Hepatocyte (in vitro differentiated cells): ENCODE results near the gene EXOC6. TPM values are rescaled to one million over a fixed set of nuclear protein-coding genes. Genes with fewer than 3 reads are reported as not detected.
A peak's percentile ranks its signal among the peaks of the same experiment; 100 is the strongest.

Experiments used
- DNase-seq: peaks from one replicate; pipeline ENCODE4 v3.0.0-alpha.2; 2016; ENCODE audit warnings: low spot score
- H2AFZ ChIP-seq: fragments of 200-600 bp; sonication (generic); 2 replicates; pipeline ENCODE4 v1.6.0; 2016; ENCODE audit warnings: antibody characterized with exemption, mild to moderate bottlenecking
- H3K27ac ChIP-seq: fragments of 200-600 bp; sonication (generic); 2 replicates; pipeline ENCODE4 v1.5.1; 2016; ENCODE audit warnings: mild to moderate bottlenecking
- H3K27me3 ChIP-seq: fragments of 200-600 bp; sonication (generic); 2 replicates; pipeline ENCODE4 v1.6.1; 2016
- H3K36me3 ChIP-seq: fragments of 200-600 bp; sonication (generic); replicated peaks from 2 replicates; pipeline ENCODE4 v1.5.1; 2016; ENCODE audit warnings: low read depth; ENCODE audit not compliant: insufficient read depth
- H3K4me1 ChIP-seq: fragments of 200-600 bp; sonication (generic); 2 replicates; pipeline ENCODE4 v1.5.1; 2016; ENCODE audit warnings: mild to moderate bottlenecking, moderate library complexity; ENCODE audit not compliant: insufficient read depth
- H3K4me2 ChIP-seq: fragments of 200-600 bp; sonication (generic); 2 replicates; pipeline ENCODE4 v1.6.0; 2016
- H3K4me3 ChIP-seq: fragments of 200-600 bp; sonication (generic); 2 replicates; pipeline ENCODE4 v1.5.1; 2016; ENCODE audit warnings: mild to moderate bottlenecking
- H3K79me2 ChIP-seq: fragments of 200-600 bp; sonication (generic); 2 replicates; pipeline ENCODE4 v1.6.0; 2017; ENCODE audit warnings: mild to moderate bottlenecking
- H3K9me2 ChIP-seq: fragments of 200-600 bp; sonication (generic); replicated peaks from 2 replicates; pipeline ENCODE4 v1.6.0; 2017; ENCODE audit warnings: mild to moderate bottlenecking; ENCODE audit not compliant: insufficient read depth
- H3K9me3 ChIP-seq: fragments of 200-600 bp; sonication (generic); 2 replicates; pipeline ENCODE4 v1.5.1; 2016; ENCODE audit warnings: low read depth, mild to moderate bottlenecking
- H4K20me1 ChIP-seq: fragments of 200-600 bp; sonication (generic); 2 replicates; pipeline ENCODE4 v1.6.0; 2016; ENCODE audit warnings: mild to moderate bottlenecking; ENCODE audit not compliant: insufficient read depth, poor library complexity, severe bottlenecking
- CTCF ChIP-seq: fragments of 200-600 bp; sonication (generic); IDR thresholded peaks from 2 replicates; pipeline ENCODE4 v1.5.1; 2016; ENCODE audit warnings: antibody characterized with exemption, mild to moderate bottlenecking; ENCODE audit not compliant: poor library complexity
- EZH2 ChIP-seq: fragments of 200-600 bp; sonication (generic); IDR thresholded peaks from 2 replicates; pipeline ENCODE4 v1.6.1; 2016; ENCODE audit warnings: antibody characterized with exemption, mild to moderate bottlenecking, borderline replicate concordance
- EZH2phosphoT487 ChIP-seq: fragments of 200-600 bp; sonication (generic); IDR thresholded peaks from one replicate; pipeline ENCODE4 v1.6.1; 2018; ENCODE audit warnings: antibody characterized with exemption, mild to moderate bottlenecking, low read depth, moderate library complexity; ENCODE audit not compliant: unreplicated experiment, severe bottlenecking
- WGBS: methylation state at CpG from one replicate; pipeline ENCODE4 v1.1.6; 2016; ENCODE audit warnings: low lambda C conversion rate; ENCODE audit errors: missing lambda C conversion rate; 5-methylcytosine and 5-hydroxymethylcytosine counted together
- polyA plus RNA-seq: library from polyadenylated mRNA; unstranded; fragments of >200 nt; fragmentation: Nextera tagmentation; extraction: Ambion mirVana; gene quantifications from 2 replicates; pipeline ENCODE4 v1.2.1, GENCODE V29; 2016
- total RNA-seq: library from RNA; depleted of rRNA; stranded (reverse); fragments of >200 nt; gene quantifications from 2 replicates; pipeline ENCODE4 v1.2.3, GENCODE V29; 2014

The EXOC6 gene
- total and polyA plus RNA-seq, 2 experiments from 2014 or later, result 5.8 to 11.7 TPM

- Histone ChIP-seq H3K27me3 (peaks cover 87% of the 10 kb centered on the region), H3K79me2 (no peaks in the 10 kb centered on the region), H3K27ac (no peak overlapping the region), H3K4me2 (peak overlapping the region; percentile 97), H3K9me2 (no peaks in the 10 kb centered on the region), H3K9me3 (no peaks in the 10 kb centered on the region), H3K36me3 (no peaks in the 10 kb centered on the region), H3K4me1 (peaks cover 30% of the 10 kb centered on the region), H2AFZ (no peak overlapping the region), H4K20me1 (no peaks in the 10 kb centered on the region), H3K4me3 (no peak overlapping the region)
- WGBS, result 10% methylated on average over 33 of the region's 34 CpGs
- no peak for TF ChIP-seq CTCF
- TF ChIP-seq EZH2, result peak; percentile 49
- peak; percentile 6 for TF ChIP-seq EZH2phosphoT487
- DNase-seq, result no peak
Measured at GRCh38 chr10:93072713-93073538, 224.6 kb downstream of the EXOC6 start.

DNA sequence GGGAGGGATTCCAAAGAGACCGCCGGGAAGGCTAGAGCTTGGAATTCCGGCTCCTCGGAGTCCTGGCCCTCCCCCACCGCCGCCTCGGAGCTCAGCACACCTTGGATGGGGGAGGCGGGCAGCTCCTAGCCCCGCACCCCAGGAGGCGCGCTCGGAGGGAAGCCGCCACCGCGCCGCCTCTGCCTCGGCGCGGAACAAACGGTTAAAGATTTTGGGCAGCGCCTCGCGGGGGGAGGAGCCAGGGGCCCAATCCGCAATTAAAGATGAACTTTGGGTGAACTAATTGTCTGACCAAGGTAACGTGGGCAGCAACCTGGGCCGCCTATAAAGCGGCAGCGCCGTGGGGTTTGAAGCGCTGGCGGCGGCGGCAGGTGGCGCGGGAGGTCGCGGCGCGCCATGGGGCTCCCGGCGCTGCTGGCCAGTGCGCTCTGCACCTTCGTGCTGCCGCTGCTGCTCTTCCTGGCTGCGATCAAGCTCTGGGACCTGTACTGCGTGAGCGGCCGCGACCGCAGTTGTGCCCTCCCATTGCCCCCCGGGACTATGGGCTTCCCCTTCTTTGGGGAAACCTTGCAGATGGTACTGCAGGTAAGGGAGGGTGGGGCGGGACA lies 225.3 kb downstream of the EXOC6 start, which contains the start of gene CYP26A1:
Gene CYP26A1 (plus strand): TSS at position 355 of the 608 bp plus-strand sequence. CDS start 42 bp downstream, at position 397.
- under 1% methylated on average over 49 of the region's 52 CpGs for WGBS
- Histone ChIP-seq H3K36me3 (no peaks in the 10 kb centered on the region), H3K9me3 (no peaks in the 10 kb centered on the region), H4K20me1 (no peaks in the 10 kb centered on the region), H2AFZ (peak within 1 kb of the TSS; percentile 63), H3K9me2 (no peaks in the 10 kb centered on the region), H3K4me1 (peaks cover 33% of the 10 kb centered on the region), H3K79me2 (no peaks in the 10 kb centered on the region), H3K27me3 (peaks cover 80% of the 10 kb centered on the region), H3K4me3 (peak within 1 kb of the TSS; percentile 33), H3K27ac (no peak within 1 kb of the TSS), H3K4me2 (peak within 1 kb of the TSS; percentile 97)
- peak; percentile 16 for TF ChIP-seq CTCF
- TF ChIP-seq EZH2, result no peak
- no peak for TF ChIP-seq EZH2phosphoT487
- DNase-seq, result no peak

- Histone ChIP-seq H3K4me3 (peak overlapping the region; percentile 33), H3K4me2 (peak overlapping the region; percentile 97), H3K4me1 (peaks cover 33% of the 10 kb centered on the region), H3K27ac (no peak overlapping the region), H3K27me3 (peaks cover 74% of the 10 kb centered on the region), H3K79me2 (no peaks in the 10 kb centered on the region), H3K36me3 (no peaks in the 10 kb centered on the region), H4K20me1 (no peaks in the 10 kb centered on the region), H3K9me2 (no peaks in the 10 kb centered on the region), H3K9me3 (no peaks in the 10 kb centered on the region), H2AFZ (peak overlapping the region; percentile 63)
- peak; percentile 2 for TF ChIP-seq CTCF
- peak; percentile 67 for TF ChIP-seq EZH2phosphoT487
- TF ChIP-seq EZH2, result no peak
- DNase-seq, result no peak
- 1% methylated on average over 37 of the region's 40 CpGs for WGBS
Measured at GRCh38 chr10:93074147-93074596, 225.9 kb downstream of the EXOC6 start.
